H1 (cell line): ENCODE data around the gene RSU1. TPM values are rescaled to one million over a fixed set of nuclear protein-coding genes. Genes with fewer than 3 reads are reported as not detected.

Experiments used
- CTCF ChIA-PET: fragments of 300-600 bp; sonication (Branson Sonifier 250); formaldehyde crosslinking; loops from one replicate; lab custom pipeline; 2021; ENCODE audit not compliant: partially characterized antibody; lab: Charles Lee
- POLR2A ChIA-PET: fragments of 300-600 bp; sonication (Branson Sonifier 250); formaldehyde crosslinking; loops from one replicate; lab custom pipeline; 2021; ENCODE audit warnings: inconsistent platforms; ENCODE audit not compliant: partially characterized antibody; lab: Charles Lee
- DNase-seq, 2 experiments: peaks; one replicate each; pipeline versions ENCODE4 v3.0.0 to v3.0.0-alpha.2; 2010 to 2022; ENCODE audit warnings: low spot score in 2 of 2, low read depth in 1 of 2, mixed read lengths in 1 of 2
- FAIRE-seq: peaks from 2 replicates; lab custom pipeline; 2011; peaks lifted over from hg19 to GRCh38; lab: Jason Lieb, UNC
- H2AFZ ChIP-seq: 2 replicates; pipeline ENCODE4 v1.8.1; 2012; ENCODE audit warnings: low read length, inconsistent platforms
- H2AK5ac ChIP-seq: 2 replicates; pipeline ENCODE4 v1.6.1; 2013; ENCODE audit warnings: low read depth, low read length
- H2BK120ac ChIP-seq: replicated peaks from 2 replicates; pipeline ENCODE3; 2013; ENCODE audit warnings: low read depth, low read length, inconsistent platforms
- H2BK12ac ChIP-seq: 2 replicates; pipeline ENCODE4 v1.6.1; 2013; ENCODE audit warnings: low read depth, low read length
- H2BK15ac ChIP-seq: 2 replicates; pipeline ENCODE4 v1.6.1; 2013; ENCODE audit warnings: low read length
- H2BK20ac ChIP-seq: 2 replicates; pipeline ENCODE4 v1.6.1; 2013; ENCODE audit warnings: low read length
- H2BK5ac ChIP-seq: 2 replicates; pipeline ENCODE4 v1.6.1; 2013; ENCODE audit warnings: low read depth, low read length
- H3K14ac ChIP-seq: 2 replicates; pipeline ENCODE4 v1.6.1; 2013; ENCODE audit warnings: inconsistent platforms; ENCODE audit not compliant: insufficient read length
- H3K18ac ChIP-seq: 2 replicates; pipeline ENCODE4 v1.6.1; 2013; ENCODE audit warnings: low read length; ENCODE audit errors: extremely low read depth
- H3K23ac ChIP-seq: 2 replicates; pipeline ENCODE4 v1.6.1; 2013; ENCODE audit warnings: inconsistent platforms; ENCODE audit not compliant: insufficient read length
- H3K23me2 ChIP-seq: 2 replicates; pipeline ENCODE4 v1.6.1; 2013; ENCODE audit warnings: low read depth, low read length
- H3K27ac ChIP-seq: 2 replicates; pipeline ENCODE4 v1.6.1; 2011; ENCODE audit warnings: low read depth, low read length, inconsistent platforms
- H3K27me3 ChIP-seq, 4 experiments: replicated peaks in 1 of 4; 1 replicate in 1 of 4; 2 replicates in 3 of 4; pipeline versions ENCODE4 v1.6.1 to v1.8.1; 2011 to 2013; ENCODE audit warnings: low read length in 3 of 4, mild to moderate bottlenecking in 3 of 4, inconsistent platforms in 2 of 4, mixed read lengths in 2 of 4, moderate library complexity in 1 of 4; ENCODE audit not compliant: control insufficient read depth in 3 of 4, insufficient read depth in 3 of 4; ENCODE audit errors: extremely low read depth in 1 of 4
- H3K36me3 ChIP-seq, 4 experiments: 2 replicates each; pipeline versions ENCODE4 v1.6.1 to v1.8.1; 2011 to 2013; ENCODE audit warnings: mild to moderate bottlenecking in 4 of 4, low read length in 3 of 4, moderate library complexity in 2 of 4, control low read depth in 1 of 4, inconsistent platforms in 1 of 4; ENCODE audit not compliant: insufficient read depth in 4 of 4, control insufficient read depth in 2 of 4
- H3K4ac ChIP-seq: replicated peaks from 2 replicates; pipeline ENCODE3; 2013; ENCODE audit warnings: low read length, low read depth, mixed read lengths, inconsistent platforms; ENCODE audit not compliant: insufficient read length
- H3K4me1 ChIP-seq, 4 experiments: replicated peaks in 1 of 4; 1 replicate in 1 of 4; 2 replicates in 3 of 4; pipeline versions ENCODE4 v1.6.1 to v1.8.1; 2011 to 2013; ENCODE audit warnings: low read length in 3 of 4, inconsistent platforms in 2 of 4, mixed read lengths in 1 of 4; ENCODE audit not compliant: insufficient read depth in 4 of 4, control insufficient read depth in 3 of 4
- H3K4me2 ChIP-seq, 2 experiments: 2 replicates each; pipeline versions ENCODE4 v1.6.1 to v1.8.1; 2011 to 2013; ENCODE audit warnings: low read depth in 2 of 2, low read length in 2 of 2, control low read depth in 1 of 2, inconsistent platforms in 1 of 2, mild to moderate bottlenecking in 1 of 2; ENCODE audit not compliant: insufficient read depth in 1 of 2
- H3K4me3 ChIP-seq, 4 experiments: fragments of 200-600, 300-600 bp in 1 of 4; sonication (generic), shearing (Covaris generic), sonication (Bioruptor Twin) in 1 of 4; 2 replicates each; pipeline versions ENCODE4 v1.5.1 to v1.8.1; 2011 to 2016; ENCODE audit warnings: low read length in 4 of 4, low read depth in 3 of 4, control low read depth in 2 of 4, inconsistent platforms in 2 of 4, mild to moderate bottlenecking in 2 of 4, mixed read lengths in 1 of 4, moderate library complexity in 1 of 4; ENCODE audit not compliant: insufficient read depth in 2 of 4; ENCODE audit errors: extremely low read depth in 1 of 4
- H3K56ac ChIP-seq: replicated peaks from 2 replicates; pipeline ENCODE3; 2013; ENCODE audit warnings: low read depth, mild to moderate bottlenecking, mixed read lengths, low read length, inconsistent platforms; ENCODE audit not compliant: insufficient read length
- H3K79me1 ChIP-seq: 2 replicates; pipeline ENCODE4 v1.6.1; 2013; ENCODE audit warnings: low read depth, low read length, control low read depth
- H3K79me2 ChIP-seq, 2 experiments: 2 replicates each; pipeline versions ENCODE4 v1.6.1 to v1.8.1; 2012 to 2013; ENCODE audit warnings: low read length in 2 of 2, mild to moderate bottlenecking in 2 of 2, inconsistent platforms in 1 of 2; ENCODE audit not compliant: insufficient read depth in 2 of 2, control insufficient read depth in 1 of 2
- H3K9ac ChIP-seq, 4 experiments: replicated peaks in 1 of 4; 1 replicate in 1 of 4; 2 replicates in 3 of 4; pipeline versions ENCODE4 v1.6.1 to v1.8.1; 2011 to 2013; ENCODE audit warnings: low read depth in 3 of 4, low read length in 3 of 4, control low read depth in 2 of 4, mild to moderate bottlenecking in 2 of 4, moderate library complexity in 2 of 4, inconsistent platforms in 1 of 4; ENCODE audit errors: extremely low read depth in 1 of 4
- H3K9me3 ChIP-seq, 2 experiments: 2 replicates each; pipeline versions ENCODE4 v1.6.1 to v1.8.1; 2012 to 2013; ENCODE audit warnings: mild to moderate bottlenecking in 2 of 2, moderate library complexity in 2 of 2, control low read depth in 1 of 2, inconsistent platforms in 1 of 2, low read depth in 1 of 2, low read length in 1 of 2, mixed read lengths in 1 of 2; ENCODE audit not compliant: insufficient read depth in 2 of 2
- H4K20me1 ChIP-seq, 2 experiments: replicated peaks in 1 of 2; 2 replicates each; pipeline versions ENCODE3 to v1.8.1; 2011 to 2013; ENCODE audit warnings: inconsistent platforms in 2 of 2, low read length in 2 of 2, mild to moderate bottlenecking in 1 of 2; ENCODE audit not compliant: insufficient read depth in 2 of 2, control insufficient read depth in 1 of 2
- H4K5ac ChIP-seq: 2 replicates; pipeline ENCODE4 v1.6.1; 2013; ENCODE audit warnings: low read length, low read depth, mixed read lengths, inconsistent platforms; ENCODE audit not compliant: insufficient read length
- H4K8ac ChIP-seq: 2 replicates; pipeline ENCODE4 v1.8.0; 2013; ENCODE audit warnings: mild to moderate bottlenecking, moderate library complexity, low read length, inconsistent platforms; ENCODE audit not compliant: insufficient read depth; ENCODE audit errors: extremely low read depth
- H4K91ac ChIP-seq: replicated peaks from 2 replicates; pipeline ENCODE3; 2013; ENCODE audit warnings: low read length, mixed read lengths, inconsistent platforms; ENCODE audit not compliant: insufficient read length
- CEBPB ChIP-seq: IDR thresholded peaks from 2 replicates; pipeline ENCODE4 v1.6.1; 2012; ENCODE audit warnings: low read depth, low read length
- CREB1 ChIP-seq: IDR thresholded peaks from 2 replicates; pipeline ENCODE4 v1.6.1; 2012; ENCODE audit warnings: inconsistent platforms
- FOSL1 ChIP-seq: IDR thresholded peaks from 2 replicates; pipeline ENCODE4 v1.6.1; 2011; ENCODE audit warnings: mild to moderate bottlenecking, low read depth, low read length, moderate library complexity; ENCODE audit not compliant: insufficient read depth
- MAX ChIP-seq: IDR thresholded peaks from 2 replicates; pipeline ENCODE4 v1.6.1; 2012; ENCODE audit warnings: inconsistent platforms
- PHF8 ChIP-seq: fragments of 200-600 bp; sonication (generic); conservative IDR thresholded peaks from 2 replicates; pipeline ENCODE4 v1.7.1; 2012; ENCODE audit warnings: low read depth, mild to moderate bottlenecking, inconsistent platforms, low read length, moderate library complexity
- POLR2AphosphoS5 ChIP-seq: IDR thresholded peaks from 2 replicates; pipeline ENCODE4 v1.6.1; 2011; ENCODE audit warnings: low read depth, low read length
- RXRA ChIP-seq: IDR thresholded peaks from 2 replicates; pipeline ENCODE4 v1.6.1; 2011; ENCODE audit warnings: low read depth, mild to moderate bottlenecking, low read length, moderate library complexity; ENCODE audit not compliant: insufficient read depth
- WGBS, 2 experiments: shearing (Covaris generic) in 1 of 2; methylation state at CpG; one replicate each; pipeline versions ENCODE4 v1.1.6 to v1.1.7; 2013 to 2015; ENCODE audit warnings: low lambda C conversion rate in 2 of 2, mixed read lengths in 2 of 2, inconsistent platforms in 1 of 2, low coverage in 1 of 2, missing lambda C conversion rate in 1 of 2; ENCODE audit not compliant: insufficient replicate concordance in 2 of 2, insufficient coverage in 1 of 2, insufficient read length in 1 of 2; ENCODE audit errors: extremely low coverage in 1 of 2, missing lambda C conversion rate in 1 of 2; 5-methylcytosine and 5-hydroxymethylcytosine counted together
- polyA plus RNA-seq, 7 experiments: library from polyadenylated mRNA; depleted of rRNA in 3 of 7; stranded (reverse) in 5 of 7; unstranded in 2 of 7; fragments of >200 nt in 5 of 7; fragments of 200-250 nt in 2 of 7; gene quantifications; 1 replicate in 5 of 7; 2 replicates in 1 of 7; 4 replicates in 1 of 7; pipeline versions ENCODE4 v1.2.1 to v1.2.3, GENCODE V29; 2011 to 2013; ENCODE audit warnings: missing spikeins in 2 of 7, mixed read lengths in 2 of 7
- total RNA-seq: library from RNA; stranded (reverse); fragmentation: NEBNext Ultra II Directional; extraction: Animal tissue kit (Norgen Biotek cat#: 25700); gene quantifications from 2 replicates; pipeline ENCODE4 v1.2.1, GENCODE V29; 2021

Gene RSU1
- total and polyA plus RNA-seq, 2 of the 8 experiments (the other 6 are each of a cell fraction or from before 2014, with no cell fraction given) = 50.0 to 68.2 TPM

DNA sequence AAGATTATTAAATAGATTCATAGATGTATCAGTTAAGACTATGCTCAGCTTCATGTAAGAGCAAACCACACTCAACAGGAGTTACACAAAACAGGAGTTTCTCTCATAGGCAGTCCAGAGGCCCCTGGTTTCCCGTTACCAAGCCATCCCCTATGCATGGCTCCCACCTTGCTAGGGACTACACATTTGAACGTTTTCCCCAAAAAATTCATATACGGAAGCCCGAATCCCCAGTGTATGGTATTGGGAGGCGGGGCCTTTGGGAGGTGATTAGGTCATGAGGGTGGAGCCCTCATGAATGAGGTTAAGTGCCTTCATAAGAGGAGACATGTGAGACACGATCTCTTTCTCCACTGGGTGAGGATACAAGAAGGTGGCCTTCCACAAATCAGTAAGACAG is 29.1 kb downstream of the RSU1 start:
- Histone ChIP-seq H4K20me1 (no peaks in the 10 kb centered on the region), H2AFZ (no peak overlapping the region), H3K4ac (no peak overlapping the region), H2BK20ac (no peak overlapping the region), H3K9ac (no peak overlapping the region), H3K14ac (no peak overlapping the region), H4K91ac (no peak overlapping the region), H3K27ac (no peak overlapping the region), H2BK15ac (no peak overlapping the region), H3K56ac (no peak overlapping the region), H3K4me3 (no peak overlapping the region), H3K23me2 (no peaks in the 10 kb centered on the region), H2BK5ac (no peak overlapping the region), H4K5ac (no peak overlapping the region), H3K4me2 (no peak overlapping the region), H3K79me1 (no peaks in the 10 kb centered on the region; the same call in 1 of the 2 replicates), H3K27me3 (no peaks in the 10 kb centered on the region), H3K36me3 (no peaks in the 10 kb centered on the region), H3K79me2 (no peaks in the 10 kb centered on the region; a peak in 1 of 4 replicates), H4K8ac (no peak overlapping the region), H2BK12ac (no peak overlapping the region), H3K18ac (no peak overlapping the region), H2AK5ac (no peak overlapping the region), H3K23ac (no peak overlapping the region), H3K9me3 (peaks cover 0 to 2% of the 10 kb centered on the region in 2 experiments; a peak in 1 of 4 replicates), H2BK120ac (no peak overlapping the region), H3K4me1 (no peaks in the 10 kb centered on the region; a peak in 1 of 7 replicates)
- ChIA-PET POLR2A (no interaction called here), CTCF (interaction anchor here (1.1 to 1.2 kb wide), 2 partner anchors 15 to 16 kb away, joined by 3 to 4 read pairs; no protein-coding TSS in a partner anchor)
- 94% methylated on average over 6 of the region's 6 CpGs; no CpG with 5 or more reads in 1 of the 2 experiments for whole genome bisulfite sequencing, 2 experiments
- FAIRE-seq = no peak
- no peak for DNase-seq
- TF ChIP-seq POLR2AphosphoS5 (no peak), CREB1 (no peak), CEBPB (no peak), PHF8 (no peak), RXRA (no peak), FOSL1 (no peak), MAX (no peak)
